HepG2 (cell line): ENCODE data around the gene KIF6. TPM values are rescaled to one million over a fixed set of nuclear protein-coding genes. Genes with fewer than 3 reads are reported as not detected.

ENCODE experiments used
- ATAC-seq: fragments of 200-7000 bp; cut with Tn5 transposase; 3 replicates; pipeline ENCODE4 v1.9.1; 2020; ENCODE audit warnings: mild to moderate bottlenecking, moderate library complexity
- BruUV-seq: library from RNA; stranded (reverse); fragments of 400-500 nt; replicated peaks from 2 replicates; lab custom pipeline; 2021; lab: Mats Ljungman, UMichigan
- CTCF ChIA-PET: fragments of 300-600 bp; formaldehyde crosslinking; extraction: SDS; loops from one replicate; lab custom pipeline; 2021; ENCODE audit warnings: low total read pairs, inconsistent platforms, low intra/inter-chr PET ratio; lab: Yijun Ruan, JAX
- POLR2A ChIA-PET: fragments of 350-600 bp; sonication (Branson Sonifier 250); formaldehyde crosslinking; loops from one replicate; lab custom pipeline; 2020; ENCODE audit warnings: antibody characterized with exemption, inconsistent platforms; lab: Yijun Ruan, JAX
- DNase-seq: peaks from one replicate; pipeline ENCODE4 v3.0.0-alpha.2; 2015; ENCODE audit warnings: low spot score
- FAIRE-seq: peaks from 3 replicates; lab custom pipeline; 2011; peaks lifted over from hg19 to GRCh38; lab: Jason Lieb, UNC
- H2AFZ ChIP-seq: one replicate; pipeline ENCODE4 v1.6.1; 2011; ENCODE audit warnings: low read length, inconsistent platforms
- H3K27ac ChIP-seq: fragments of 300-600 bp; 3 replicates; pipeline ENCODE4 v1.8.0; 2011; ENCODE audit warnings: mixed run types, mild to moderate bottlenecking, mixed read lengths, low read length, inconsistent platforms; ENCODE audit not compliant: insufficient read depth; ENCODE audit errors: extremely low read length
- H3K27me3 ChIP-seq, 2 experiments: fragments of 200-600 bp in 1 of 2; 2 replicates in 1 of 2; 3 replicates in 1 of 2; pipeline versions ENCODE4 v1.6.0 to v1.8.0; 2011; ENCODE audit warnings: low read length in 2 of 2, mild to moderate bottlenecking in 2 of 2, moderate library complexity in 2 of 2, inconsistent platforms in 1 of 2; ENCODE audit not compliant: insufficient read depth in 2 of 2, control insufficient read depth in 1 of 2
- H3K36me3 ChIP-seq, 2 experiments: fragments of 200-600 bp in 1 of 2; replicated peaks in 1 of 2; 2 replicates in 1 of 2; 3 replicates in 1 of 2; pipeline versions ENCODE4 v1.5.1 to v1.8.0; 2011; ENCODE audit warnings: low read length in 2 of 2, inconsistent platforms in 1 of 2; ENCODE audit not compliant: insufficient read depth in 2 of 2, control insufficient read depth in 1 of 2
- H3K4me1 ChIP-seq: 2 replicates; pipeline ENCODE4 v1.5.1; 2012; ENCODE audit warnings: low read length, inconsistent platforms; ENCODE audit not compliant: insufficient read depth
- H3K4me2 ChIP-seq: 2 replicates; pipeline ENCODE4 v1.6.0; 2011; ENCODE audit warnings: low read depth, low read length, inconsistent platforms
- H3K4me3 ChIP-seq, 3 experiments: fragments of 200-600 bp in 1 of 3; sonication (generic), shearing (Covaris generic) in 1 of 3; replicated peaks in 1 of 3; 2 replicates each; pipeline ENCODE4 v1.5.1; 2011 to 2016; ENCODE audit warnings: low read length in 3 of 3, inconsistent platforms in 2 of 3, low read depth in 2 of 3, mild to moderate bottlenecking in 2 of 3, control low read depth in 1 of 3, mixed read lengths in 1 of 3; ENCODE audit not compliant: insufficient read depth in 1 of 3
- H3K79me2 ChIP-seq: one replicate; pipeline ENCODE4 v1.6.1; 2011; ENCODE audit warnings: low read length, inconsistent platforms; ENCODE audit not compliant: insufficient read depth
- H3K9ac ChIP-seq: 2 replicates; pipeline ENCODE4 v1.6.0; 2011; ENCODE audit warnings: mild to moderate bottlenecking, low read depth, low read length, inconsistent platforms; ENCODE audit not compliant: insufficient read depth
- H3K9me3 ChIP-seq: 2 replicates; pipeline ENCODE4 v1.5.1; 2012; ENCODE audit warnings: mild to moderate bottlenecking, low read length
- H4K20me1 ChIP-seq: 2 replicates; pipeline ENCODE4 v1.6.0; 2011; ENCODE audit warnings: inconsistent platforms, mild to moderate bottlenecking, low read length, moderate library complexity; ENCODE audit not compliant: insufficient read depth
- ASH2L ChIP-seq: fragments of 300-600, 200-600 bp; sonication (generic); IDR thresholded peaks from 2 replicates; pipeline ENCODE4 v1.7.0; 2017; ENCODE audit warnings: low read depth, mild to moderate bottlenecking, moderate library complexity, mixed read lengths, low read length; ENCODE audit not compliant: insufficient read length
- CREB1 ChIP-seq, 2 experiments: fragments of 450-650 bp in 1 of 2; IDR thresholded peaks; 2 replicates each; pipeline ENCODE4 v1.6.1; 2016 to 2017; ENCODE audit warnings: control low read depth in 1 of 2, mild to moderate bottlenecking in 1 of 2, missing compliant biosample characterization in 1 of 2, missing genetic modification characterization in 1 of 2
- HOXA5 ChIP-seq: sonication (generic); formaldehyde crosslinking; IDR thresholded peaks from 2 replicates; pipeline ENCODE4 v1.4.0; 2020; ENCODE audit warnings: missing genetic modification reagents
- KLF16 ChIP-seq, 2 experiments: sonication (generic) in 1 of 2; formaldehyde crosslinking in 1 of 2; IDR thresholded peaks; 2 replicates each; pipeline versions ENCODE4 v1.6.1 to v1.8.0; 2016 to 2023; ENCODE audit warnings: missing genetic modification reagents in 2 of 2, missing compliant biosample characterization in 1 of 2
- LCORL ChIP-seq, 2 experiments: fragments of 450-650 bp in 1 of 2; sonication (generic) in 1 of 2; formaldehyde crosslinking in 1 of 2; IDR thresholded peaks; 2 replicates each; pipeline versions ENCODE4 v1.5.0 to v1.6.1; 2017 to 2020; ENCODE audit warnings: antibody characterized with exemption in 1 of 2, missing genetic modification reagents in 1 of 2
- MEIS2 ChIP-seq: sonication (generic); formaldehyde crosslinking; IDR thresholded peaks from 2 replicates; pipeline ENCODE4 v1.9.0; 2021; ENCODE audit warnings: mild to moderate bottlenecking, missing genetic modification reagents
- SUZ12 ChIP-seq: fragments of 150-350 bp; IDR thresholded peaks from 2 replicates; pipeline ENCODE4 v1.6.1; 2014; ENCODE audit warnings: low read depth, low read length
- U2AF1 ChIP-seq: fragments of 200-400 bp; formaldehyde crosslinking; optimal IDR thresholded peaks from 2 replicates; pipeline ENCODE3; 2017; ENCODE audit warnings: mild to moderate bottlenecking, low read depth, low read length
- ZNF180 ChIP-seq: sonication (generic); formaldehyde crosslinking; IDR thresholded peaks from 2 replicates; pipeline ENCODE4 v1.4.0; 2020; ENCODE audit warnings: low read depth, missing genetic modification reagents, borderline replicate concordance
- ZNF362 ChIP-seq: sonication (generic); formaldehyde crosslinking; IDR thresholded peaks from 2 replicates; pipeline ENCODE4 v1.4.0; 2020; ENCODE audit warnings: missing genetic modification reagents, mild to moderate bottlenecking, borderline replicate concordance
- ZNF800 ChIP-seq: sonication (generic); formaldehyde crosslinking; IDR thresholded peaks from 2 replicates; pipeline ENCODE4 v1.4.0; 2020; ENCODE audit warnings: missing genetic modification reagents
- WGBS: methylation state at CpG from one replicate; pipeline ENCODE4 v1.1.6; 2017; ENCODE audit warnings: low lambda C conversion rate; 5-methylcytosine and 5-hydroxymethylcytosine counted together
- in situ Hi-C: cut with HindIII; loops from 2 replicates; pipeline ENCODE4 v1.10.0; 2017; ENCODE audit warnings: low pct_unique_long_range_greater_than_20kb; ENCODE audit not compliant: extremely low pct_ligation_motif_present
- intact Hi-C: fragments of 100-400 bp; cut with micrococcal nuclease; formaldehyde crosslinking; loops from one replicate; pipeline ENCODE4 v1.10.0; 2022; ENCODE audit not compliant: unreplicated experiment
- polyA plus RNA-seq, 8 experiments: library from polyadenylated mRNA; depleted of rRNA in 3 of 8; stranded (reverse) in 7 of 8; unstranded in 1 of 8; fragments of >200 nt; fragmentation: Illumina TruSeq in 4 of 8; extraction: Trizol in 4 of 8; gene quantifications; 2 replicates each; pipeline versions ENCODE4 v1.2.1 to v1.2.3, GENCODE V29; 2011 to 2016; ENCODE audit warnings: low read depth in 4 of 8, missing spikeins in 1 of 8, mixed read lengths in 1 of 8; ENCODE audit not compliant: insufficient read depth in 1 of 8
- total RNA-seq, 5 experiments: library from RNA; depleted of rRNA; stranded (reverse); fragments of >200 nt; fragmentation: Illumina TruSeq; extraction: Trizol; gene quantifications; 2 replicates each; pipeline ENCODE4 v1.2.3, GENCODE V29; 2016; ENCODE audit warnings: low read depth in 1 of 5
- TF ChIP-seq, protein P1 (sequence below): sonication (generic); formaldehyde crosslinking; IDR thresholded peaks from 2 replicates; pipeline ENCODE4 v1.4.0; 2020; ENCODE audit warnings: missing genetic modification reagents, borderline replicate concordance
- TF ChIP-seq, protein P2 (sequence below): sonication (generic); formaldehyde crosslinking; conservative IDR thresholded peaks from 2 replicates; pipeline ENCODE4 v1.8.0; 2022; ENCODE audit warnings: missing genetic modification reagents
- TF ChIP-seq, protein P3 (sequence below): sonication (generic); IDR thresholded peaks from 2 replicates; pipeline ENCODE4 v1.6.1; 2016; ENCODE audit warnings: low read depth, borderline replicate concordance

Gene KIF6
- total and polyA plus RNA-seq, 2 of the 13 experiments (the other 11 are each of a cell fraction or from before 2014, with no cell fraction given): 0.04 to 0.27 TPM

DNA sequence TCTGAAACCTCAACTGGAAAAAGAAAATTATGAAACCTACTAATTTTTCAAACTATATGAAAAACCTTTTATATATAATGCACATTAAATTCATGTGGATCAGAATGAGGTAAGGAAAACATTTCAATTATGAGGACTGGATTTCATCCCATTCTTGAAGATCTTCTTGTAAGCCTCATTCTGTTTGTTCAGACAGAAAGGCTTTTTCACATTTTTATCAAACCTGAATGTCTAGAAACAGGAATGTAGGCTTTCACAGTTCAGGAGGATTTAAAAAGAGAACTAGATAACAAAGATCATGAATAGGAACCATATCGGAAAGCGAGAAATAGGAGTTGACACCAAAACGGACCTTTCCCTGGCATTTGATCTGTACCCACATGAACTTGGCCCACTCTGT, 210.2 kb downstream of the KIF6 start:
- in situ Hi-C loops: no loop called here

More for the DNA sequence above, 210.2 kb downstream of the KIF6 start:
- TF ChIP-seq, protein P1, sequence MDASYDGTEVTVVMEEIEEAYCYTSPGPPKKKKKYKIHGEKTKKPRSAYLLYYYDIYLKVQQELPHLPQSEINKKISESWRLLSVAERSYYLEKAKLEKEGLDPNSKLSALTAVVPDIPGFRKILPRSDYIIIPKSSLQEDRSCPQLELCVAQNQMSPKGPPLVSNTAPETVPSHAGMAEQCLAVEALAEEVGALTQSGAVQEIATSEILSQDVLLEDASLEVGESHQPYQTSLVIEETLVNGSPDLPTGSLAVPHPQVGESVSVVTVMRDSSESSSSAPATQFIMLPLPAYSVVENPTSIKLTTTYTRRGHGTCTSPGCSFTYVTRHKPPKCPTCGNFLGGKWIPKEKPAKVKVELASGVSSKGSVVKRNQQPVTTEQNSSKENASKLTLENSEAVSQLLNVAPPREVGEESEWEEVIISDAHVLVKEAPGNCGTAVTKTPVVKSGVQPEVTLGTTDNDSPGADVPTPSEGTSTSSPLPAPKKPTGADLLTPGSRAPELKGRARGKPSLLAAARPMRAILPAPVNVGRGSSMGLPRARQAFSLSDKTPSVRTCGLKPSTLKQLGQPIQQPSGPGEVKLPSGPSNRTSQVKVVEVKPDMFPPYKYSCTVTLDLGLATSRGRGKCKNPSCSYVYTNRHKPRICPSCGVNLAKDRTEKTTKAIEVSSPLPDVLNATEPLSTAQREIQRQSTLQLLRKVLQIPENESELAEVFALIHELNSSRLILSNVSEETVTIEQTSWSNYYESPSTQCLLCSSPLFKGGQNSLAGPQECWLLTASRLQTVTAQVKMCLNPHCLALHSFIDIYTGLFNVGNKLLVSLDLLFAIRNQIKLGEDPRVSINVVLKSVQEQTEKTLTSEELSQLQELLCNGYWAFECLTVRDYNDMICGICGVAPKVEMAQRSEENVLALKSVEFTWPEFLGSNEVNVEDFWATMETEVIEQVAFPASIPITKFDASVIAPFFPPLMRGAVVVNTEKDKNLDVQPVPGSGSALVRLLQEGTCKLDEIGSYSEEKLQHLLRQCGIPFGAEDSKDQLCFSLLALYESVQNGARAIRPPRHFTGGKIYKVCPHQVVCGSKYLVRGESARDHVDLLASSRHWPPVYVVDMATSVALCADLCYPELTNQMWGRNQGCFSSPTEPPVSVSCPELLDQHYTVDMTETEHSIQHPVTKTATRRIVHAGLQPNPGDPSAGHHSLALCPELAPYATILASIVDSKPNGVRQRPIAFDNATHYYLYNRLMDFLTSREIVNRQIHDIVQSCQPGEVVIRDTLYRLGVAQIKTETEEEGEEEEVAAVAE (CRISPR knock-in tag): no peak
- TF ChIP-seq SUZ12: no peak
- no peak for TF ChIP-seq KLF16 (CRISPR knock-in tag; IDR thresholded peaks at IDR 0.05)
- TF ChIP-seq, protein P2, sequence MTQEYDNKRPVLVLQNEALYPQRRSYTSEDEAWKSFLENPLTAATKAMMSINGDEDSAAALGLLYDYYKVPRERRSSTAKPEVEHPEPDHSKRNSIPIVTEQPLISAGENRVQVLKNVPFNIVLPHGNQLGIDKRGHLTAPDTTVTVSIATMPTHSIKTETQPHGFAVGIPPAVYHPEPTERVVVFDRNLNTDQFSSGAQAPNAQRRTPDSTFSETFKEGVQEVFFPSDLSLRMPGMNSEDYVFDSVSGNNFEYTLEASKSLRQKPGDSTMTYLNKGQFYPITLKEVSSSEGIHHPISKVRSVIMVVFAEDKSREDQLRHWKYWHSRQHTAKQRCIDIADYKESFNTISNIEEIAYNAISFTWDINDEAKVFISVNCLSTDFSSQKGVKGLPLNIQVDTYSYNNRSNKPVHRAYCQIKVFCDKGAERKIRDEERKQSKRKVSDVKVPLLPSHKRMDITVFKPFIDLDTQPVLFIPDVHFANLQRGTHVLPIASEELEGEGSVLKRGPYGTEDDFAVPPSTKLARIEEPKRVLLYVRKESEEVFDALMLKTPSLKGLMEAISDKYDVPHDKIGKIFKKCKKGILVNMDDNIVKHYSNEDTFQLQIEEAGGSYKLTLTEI: no peak
- TF ChIP-seq ZNF362 (CRISPR knock-in tag): no peak
- TF ChIP-seq HOXA5 (CRISPR knock-in tag): no peak
- TF ChIP-seq CREB1 (IDR thresholded peaks at IDR 0.05): no peak
- TF ChIP-seq CREB1 (CRISPR knock-in tag; IDR thresholded peaks at IDR 0.05): no peak
- TF ChIP-seq ZNF800: no peak
- TF ChIP-seq MEIS2 (CRISPR knock-in tag): no peak
- TF ChIP-seq LCORL (IDR thresholded peaks at IDR 0.05): no peak
- TF ChIP-seq LCORL (CRISPR knock-in tag; IDR thresholded peaks at IDR 0.05): no peak
- TF ChIP-seq ASH2L: no peak
- no peak for TF ChIP-seq U2AF1
- no peak for TF ChIP-seq ZNF180
- TF ChIP-seq, protein P3, sequence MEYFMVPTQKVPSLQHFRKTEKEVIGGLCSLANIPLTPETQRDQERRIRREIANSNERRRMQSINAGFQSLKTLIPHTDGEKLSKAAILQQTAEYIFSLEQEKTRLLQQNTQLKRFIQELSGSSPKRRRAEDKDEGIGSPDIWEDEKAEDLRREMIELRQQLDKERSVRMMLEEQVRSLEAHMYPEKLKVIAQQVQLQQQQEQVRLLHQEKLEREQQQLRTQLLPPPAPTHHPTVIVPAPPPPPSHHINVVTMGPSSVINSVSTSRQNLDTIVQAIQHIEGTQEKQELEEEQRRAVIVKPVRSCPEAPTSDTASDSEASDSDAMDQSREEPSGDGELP: no peak
- no peaks in the 10 kb centered on the region for H3K36me3 ChIP-seq
- H4K20me1 ChIP-seq: no peaks in the 10 kb centered on the region; the same call in 1 of the 2 replicates
- no peak overlapping the region for H3K4me3 ChIP-seq
- DNase-seq: no peak
- H3K79me2 ChIP-seq: no peaks in the 10 kb centered on the region
- WGBS: 10% methylated on average over 3 of the region's 3 CpGs
- POLR2A ChIA-PET: no interaction called here
- no peak overlapping the region for H3K9ac ChIP-seq
- intact Hi-C loops: no loop called here
- ATAC-seq: no peak
- no peak overlapping the region for H3K27ac ChIP-seq
- no peak for FAIRE-seq
- H2AFZ ChIP-seq: no peak overlapping the region
- CTCF ChIA-PET: no interaction called here
- no peaks in the 10 kb centered on the region for H3K4me1 ChIP-seq
- BruUV-seq: no TSS peak
- H3K9me3 ChIP-seq: no peaks in the 10 kb centered on the region
- H3K27me3 ChIP-seq: no peaks in the 10 kb centered on the region
- no peak overlapping the region for H3K4me2 ChIP-seq
